Vagina (tissue), 2 donors: Measurements from ENCODE around the gene RHEBL1. TPM values are rescaled to one million over a fixed set of nuclear protein-coding genes. Genes with fewer than 3 reads are reported as not detected.

ENCODE experiments used
- DNase-seq, 2 donors: peaks; one replicate each; pipeline ENCODE4 v3.0.0-alpha.2; 2017; ENCODE audit errors: extremely low spot score in 2 of 2
- H3K27ac ChIP-seq: fragments of 200-600 bp; sonication (generic); one replicate; pipeline ENCODE4 v1.5.1; 2019
- H3K27me3 ChIP-seq: fragments of 200-600 bp; sonication (generic); one replicate; pipeline ENCODE4 v1.5.1; 2019
- H3K36me3 ChIP-seq, 2 donors: fragments of 200-600 bp; sonication (generic); one replicate each; pipeline ENCODE4 v1.5.1; 2017 to 2019
- H3K4me1 ChIP-seq: fragments of 200-600 bp; sonication (generic); one replicate; pipeline ENCODE4 v1.5.1; 2019
- H3K4me3 ChIP-seq, 2 donors: fragments of 200-600 bp; sonication (generic); 1 replicate in 1 of 2; 2 replicates in 1 of 2; pipeline ENCODE4 v1.5.1; 2016 to 2019
- H3K9me3 ChIP-seq: fragments of 200-600 bp; sonication (generic); one replicate; pipeline ENCODE4 v1.5.1; 2019
- CTCF ChIP-seq, 3 experiments: fragments of 450-650 bp in 2 of 3; fragments of 200-600 bp in 1 of 3; sonication (generic) in 1 of 3; IDR thresholded peaks; one replicate each; pipeline ENCODE4 v1.5.1; 2017 to 2019; ENCODE audit warnings: antibody characterized with exemption in 3 of 3, mild to moderate bottlenecking in 2 of 3, moderate library complexity in 2 of 3
- POLR2A ChIP-seq, 2 donors: fragments of 450-650 bp; IDR thresholded peaks; one replicate each; pipeline ENCODE4 v1.6.1; 2017; ENCODE audit warnings: antibody characterized with exemption in 2 of 2, mild to moderate bottlenecking in 2 of 2, moderate library complexity in 2 of 2
- POLR2AphosphoS5 ChIP-seq, 2 donors: sonication (generic); formaldehyde crosslinking; IDR thresholded peaks; one replicate each; pipeline ENCODE4 v1.9.0; 2017; ENCODE audit warnings: antibody characterized with exemption in 2 of 2, mild to moderate bottlenecking in 2 of 2, low read depth in 1 of 2; ENCODE audit not compliant: insufficient read depth in 1 of 2
- intact Hi-C: fragments of 100-400 bp; cut with DNase I; formaldehyde crosslinking; loops from one replicate; pipeline ENCODE4 v1.15.1; 2023
- total RNA-seq: library from RNA; depleted of rRNA; stranded (reverse); fragments of >200 nt; gene quantifications from one replicate; pipeline ENCODE4 v1.2.3, GENCODE V29; 2016

Gene RHEBL1
- total RNA-seq, 1 donor from 2014 or later = 1.7 TPM

- Histone ChIP-seq H3K4me3 (peak within 1 kb of the TSS; percentile 75 to 87), H3K4me1 (peaks cover 14% of the 10 kb centered on the region), H3K27ac (peak within 1 kb of the TSS; percentile 88), H3K27me3 (no peaks in the 10 kb centered on the region), H3K9me3 (no peaks in the 10 kb centered on the region), H3K36me3 (peaks cover 0 to 25% of the 10 kb centered on the region in 2 donors)
- TF ChIP-seq POLR2A (IDR thresholded peaks at IDR 0.05) (peak in 1 of 2 donors; percentile 76), POLR2AphosphoS5 (IDR thresholded peaks at IDR 0.05; ENCODE audit: insufficient read depth in 1 of 2, low read depth in 1 of 2) (peak; percentile 95 to 98), CTCF (IDR thresholded peaks at IDR 0.05) (peak in 2 of 3 experiments; percentile 43 to 64)
- intact Hi-C loops = loop anchor here (10.0 kb wide), 1 partner anchor 1734 kb away; no protein-coding TSS in a partner anchor
- DNase-seq = peak in 1 of 2 donors; percentile 96
These were observed 51.3 kb downstream of the RHEBL1 start, which contains the start of gene PRKAG1 for GRCh38 chr12:49018261-49019119. Gene PRKAG1, minus strand, starts transcription at chr12:49018776. Its CDS starts 36 bp downstream, at chr12:49018740.

GRCh38 chr12:49017891-49018260, 51.9 kb downstream of the RHEBL1 start:
- H3K36me3 ChIP-seq = peaks cover 0 to 22% of the 10 kb centered on the region in 2 donors
- H3K9me3 ChIP-seq = no peaks in the 10 kb centered on the region
- intact Hi-C loops = loop anchor here (10.0 kb wide), 1 partner anchor 1733 kb away; no protein-coding TSS in a partner anchor
- TF ChIP-seq POLR2AphosphoS5 (IDR thresholded peaks at IDR 0.05; ENCODE audit: insufficient read depth in 1 of 2, low read depth in 1 of 2) = no peak
- no peak for TF ChIP-seq POLR2A (IDR thresholded peaks at IDR 0.05)
- no peak for TF ChIP-seq CTCF (IDR thresholded peaks at IDR 0.05)
- H3K4me3 ChIP-seq = peak overlapping the region; percentile 75 to 87
- H3K27me3 ChIP-seq = no peaks in the 10 kb centered on the region
- peaks cover 14% of the 10 kb centered on the region for H3K4me1 ChIP-seq
- no peak for DNase-seq
- peak overlapping the region; percentile 88 for H3K27ac ChIP-seq

DNA sequence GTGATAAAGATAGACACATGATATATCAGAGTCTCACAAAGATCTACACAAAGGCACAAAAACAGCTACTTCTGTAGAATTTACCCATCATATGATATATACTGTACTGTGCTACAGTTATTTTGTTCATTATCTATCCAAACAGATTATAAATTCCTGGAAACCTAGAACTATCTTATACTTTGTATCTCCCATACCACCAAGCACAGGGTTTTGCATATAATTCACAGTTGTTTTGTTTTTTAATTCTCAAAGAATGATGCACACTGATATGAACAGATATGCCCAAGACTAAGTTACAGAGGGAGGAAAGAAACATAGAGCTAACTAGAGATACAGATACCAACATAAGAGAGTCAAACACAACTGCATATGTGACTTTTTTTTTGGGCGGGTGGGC, 54.6 kb downstream of the RHEBL1 start:
- Histone ChIP-seq H3K27ac (no peak overlapping the region), H3K4me1 (peaks cover 14% of the 10 kb centered on the region), H3K9me3 (no peaks in the 10 kb centered on the region), H3K27me3 (no peaks in the 10 kb centered on the region), H3K4me3 (no peak overlapping the region), H3K36me3 (peaks cover 4 to 13% of the 10 kb centered on the region in 2 donors)
- no peak for TF ChIP-seq POLR2A (IDR thresholded peaks at IDR 0.05)
- TF ChIP-seq POLR2AphosphoS5 (IDR thresholded peaks at IDR 0.05; ENCODE audit: insufficient read depth in 1 of 2, low read depth in 1 of 2) = no peak
- no peak for TF ChIP-seq CTCF (IDR thresholded peaks at IDR 0.05)
- no peak for DNase-seq
- intact Hi-C loops = loop anchor here (10.0 kb wide), 1 partner anchor 1730 kb away; no protein-coding TSS in a partner anchor

Other genes starting within 250 kb of the RHEBL1 start
- 57.9 TPM for gene DDX23, start 217.8 kb downstream of the RHEBL1 start, total RNA-seq
- gene RND1, start 204.1 kb downstream of the RHEBL1 start, total RNA-seq = 3.9 TPM
- 16.9 TPM for gene FKBP11, start 144.5 kb downstream of the RHEBL1 start, total RNA-seq
- gene ARF3, start 112.5 kb downstream of the RHEBL1 start, total RNA-seq = 56.2 TPM
- 4.7 TPM for gene WNT10B, start 98.2 kb downstream of the RHEBL1 start, total RNA-seq
- not detected for gene WNT1, start 91.7 kb downstream of the RHEBL1 start, total RNA-seq
- not detected for gene DDN, start 70.6 kb downstream of the RHEBL1 start, total RNA-seq
- 67.0 TPM for gene PRKAG1, start 51.2 kb downstream of the RHEBL1 start, total RNA-seq
- gene KMT2D, start 9.2 kb downstream of the RHEBL1 start, total RNA-seq = 38.8 TPM
- 1.5 TPM for gene DHH, start 24.8 kb upstream of the RHEBL1 start, total RNA-seq
- 53.3 TPM for gene LMBR1L, start 40.9 kb upstream of the RHEBL1 start, total RNA-seq
- gene TUBA1B, start 61.4 kb upstream of the RHEBL1 start, total RNA-seq = 638 TPM
- gene TUBA1A, start 119.1 kb upstream of the RHEBL1 start, total RNA-seq = 236 TPM
- gene TUBA1C, start 195.1 kb upstream of the RHEBL1 start, total RNA-seq = 218 TPM
- 17.2 TPM for gene PRPH, start 225.2 kb upstream of the RHEBL1 start, total RNA-seq